HepG2 (cell line): Measurements from ENCODE around the gene SYNPR. TPM values are rescaled to one million over a fixed set of nuclear protein-coding genes. Genes with fewer than 3 reads are reported as not detected.

Experiments used
- ATAC-seq: fragments of 200-7000 bp; cut with Tn5 transposase; 3 replicates; pipeline ENCODE4 v1.9.1; 2020; ENCODE audit warnings: mild to moderate bottlenecking, moderate library complexity
- BruUV-seq: library from RNA; stranded (reverse); fragments of 400-500 nt; replicated peaks from 2 replicates; lab custom pipeline; 2021; lab: Mats Ljungman, UMichigan
- CTCF ChIA-PET: fragments of 300-600 bp; formaldehyde crosslinking; extraction: SDS; loops from one replicate; lab custom pipeline; 2021; ENCODE audit warnings: low total read pairs, inconsistent platforms, low intra/inter-chr PET ratio; lab: Yijun Ruan, JAX
- POLR2A ChIA-PET: fragments of 350-600 bp; sonication (Branson Sonifier 250); formaldehyde crosslinking; loops from one replicate; lab custom pipeline; 2020; ENCODE audit warnings: antibody characterized with exemption, inconsistent platforms; lab: Yijun Ruan, JAX
- DNase-seq: peaks from one replicate; pipeline ENCODE4 v3.0.0-alpha.2; 2015; ENCODE audit warnings: low spot score
- FAIRE-seq: peaks from 3 replicates; lab custom pipeline; 2011; peaks lifted over from hg19 to GRCh38; lab: Jason Lieb, UNC
- H2AFZ ChIP-seq: one replicate; pipeline ENCODE4 v1.6.1; 2011; ENCODE audit warnings: low read length, inconsistent platforms
- H3K27ac ChIP-seq: fragments of 300-600 bp; 3 replicates; pipeline ENCODE4 v1.8.0; 2011; ENCODE audit warnings: mixed run types, mild to moderate bottlenecking, mixed read lengths, low read length, inconsistent platforms; ENCODE audit not compliant: insufficient read depth; ENCODE audit errors: extremely low read length
- H3K27me3 ChIP-seq, 2 experiments: fragments of 200-600 bp in 1 of 2; 2 replicates in 1 of 2; 3 replicates in 1 of 2; pipeline versions ENCODE4 v1.6.0 to v1.8.0; 2011; ENCODE audit warnings: low read length in 2 of 2, mild to moderate bottlenecking in 2 of 2, moderate library complexity in 2 of 2, inconsistent platforms in 1 of 2; ENCODE audit not compliant: insufficient read depth in 2 of 2, control insufficient read depth in 1 of 2
- H3K36me3 ChIP-seq, 2 experiments: fragments of 200-600 bp in 1 of 2; replicated peaks in 1 of 2; 2 replicates in 1 of 2; 3 replicates in 1 of 2; pipeline versions ENCODE4 v1.5.1 to v1.8.0; 2011; ENCODE audit warnings: low read length in 2 of 2, inconsistent platforms in 1 of 2; ENCODE audit not compliant: insufficient read depth in 2 of 2, control insufficient read depth in 1 of 2
- H3K4me1 ChIP-seq: 2 replicates; pipeline ENCODE4 v1.5.1; 2012; ENCODE audit warnings: low read length, inconsistent platforms; ENCODE audit not compliant: insufficient read depth
- H3K4me2 ChIP-seq: 2 replicates; pipeline ENCODE4 v1.6.0; 2011; ENCODE audit warnings: low read depth, low read length, inconsistent platforms
- H3K4me3 ChIP-seq, 3 experiments: fragments of 200-600 bp in 1 of 3; sonication (generic), shearing (Covaris generic) in 1 of 3; replicated peaks in 1 of 3; 2 replicates each; pipeline ENCODE4 v1.5.1; 2011 to 2016; ENCODE audit warnings: low read length in 3 of 3, inconsistent platforms in 2 of 3, low read depth in 2 of 3, mild to moderate bottlenecking in 2 of 3, control low read depth in 1 of 3, mixed read lengths in 1 of 3; ENCODE audit not compliant: insufficient read depth in 1 of 3
- H3K79me2 ChIP-seq: one replicate; pipeline ENCODE4 v1.6.1; 2011; ENCODE audit warnings: low read length, inconsistent platforms; ENCODE audit not compliant: insufficient read depth
- H3K9ac ChIP-seq: 2 replicates; pipeline ENCODE4 v1.6.0; 2011; ENCODE audit warnings: mild to moderate bottlenecking, low read depth, low read length, inconsistent platforms; ENCODE audit not compliant: insufficient read depth
- H3K9me3 ChIP-seq: 2 replicates; pipeline ENCODE4 v1.5.1; 2012; ENCODE audit warnings: mild to moderate bottlenecking, low read length
- H4K20me1 ChIP-seq: 2 replicates; pipeline ENCODE4 v1.6.0; 2011; ENCODE audit warnings: inconsistent platforms, mild to moderate bottlenecking, low read length, moderate library complexity; ENCODE audit not compliant: insufficient read depth
- ATRX ChIP-seq: sonication (generic); formaldehyde crosslinking; IDR thresholded peaks from 2 replicates; pipeline ENCODE4 v1.4.0; 2020; ENCODE audit warnings: missing genetic modification reagents, borderline replicate concordance
- CTCF ChIP-seq: sonication (generic); formaldehyde crosslinking; IDR thresholded peaks from 2 replicates; pipeline ENCODE4 v1.5.0; 2020; ENCODE audit warnings: mild to moderate bottlenecking, missing genetic modification reagents, moderate library complexity
- FOXP1 ChIP-seq, 2 experiments: fragments of 450-650 bp in 1 of 2; IDR thresholded peaks; 2 replicates each; pipeline ENCODE4 v1.6.1; 2017 to 2018; ENCODE audit warnings: antibody characterized with exemption in 1 of 2
- KLF13 ChIP-seq: sonication (generic); formaldehyde crosslinking; IDR thresholded peaks from 2 replicates; pipeline ENCODE4 v1.4.0; 2020; ENCODE audit warnings: mild to moderate bottlenecking, missing genetic modification reagents
- NR3C1 ChIP-seq: sonication (generic); formaldehyde crosslinking; IDR thresholded peaks from 2 replicates; pipeline ENCODE4 v1.4.0; 2020; ENCODE audit warnings: missing genetic modification reagents
- PCBP1 ChIP-seq: fragments of 200-400 bp; formaldehyde crosslinking; IDR thresholded peaks from 2 replicates; pipeline ENCODE4 v1.6.1; 2017; ENCODE audit warnings: mild to moderate bottlenecking, low read depth, low read length, borderline replicate concordance
- RARA ChIP-seq: IDR thresholded peaks from 2 replicates; pipeline ENCODE4 v1.6.1; 2016; ENCODE audit warnings: missing genetic modification reagents, missing compliant biosample characterization
- SALL2 ChIP-seq: sonication (generic); formaldehyde crosslinking; IDR thresholded peaks from 2 replicates; pipeline ENCODE4 v1.8.1; 2023; ENCODE audit warnings: mild to moderate bottlenecking, missing genetic modification reagents, inconsistent platforms
- SRSF9 ChIP-seq: fragments of 200-400 bp; formaldehyde crosslinking; IDR thresholded peaks from 2 replicates; pipeline ENCODE4 v1.6.1; 2018; ENCODE audit warnings: borderline replicate concordance, mild to moderate bottlenecking, low read depth, low read length; ENCODE audit not compliant: insufficient read depth, poor library complexity, severe bottlenecking
- ZNF564 ChIP-seq: sonication (generic); formaldehyde crosslinking; IDR thresholded peaks from 2 replicates; pipeline ENCODE4 v1.8.1; 2023; ENCODE audit warnings: mild to moderate bottlenecking, missing genetic modification reagents
- ZSCAN20 ChIP-seq: sonication (generic); formaldehyde crosslinking; IDR thresholded peaks from 2 replicates; pipeline ENCODE4 v1.4.0; 2020; ENCODE audit warnings: missing genetic modification reagents, mild to moderate bottlenecking, borderline replicate concordance
- WGBS: methylation state at CpG from one replicate; pipeline ENCODE4 v1.1.6; 2017; ENCODE audit warnings: low lambda C conversion rate; 5-methylcytosine and 5-hydroxymethylcytosine counted together
- in situ Hi-C: cut with HindIII; loops from 2 replicates; pipeline ENCODE4 v1.10.0; 2017; ENCODE audit warnings: low pct_unique_long_range_greater_than_20kb; ENCODE audit not compliant: extremely low pct_ligation_motif_present
- intact Hi-C: fragments of 100-400 bp; cut with micrococcal nuclease; formaldehyde crosslinking; loops from one replicate; pipeline ENCODE4 v1.10.0; 2022; ENCODE audit not compliant: unreplicated experiment
- polyA plus RNA-seq, 8 experiments: library from polyadenylated mRNA; depleted of rRNA in 3 of 8; stranded (reverse) in 7 of 8; unstranded in 1 of 8; fragments of >200 nt; fragmentation: Illumina TruSeq in 4 of 8; extraction: Trizol in 4 of 8; gene quantifications; 2 replicates each; pipeline versions ENCODE4 v1.2.1 to v1.2.3, GENCODE V29; 2011 to 2016; ENCODE audit warnings: low read depth in 4 of 8, missing spikeins in 1 of 8, mixed read lengths in 1 of 8; ENCODE audit not compliant: insufficient read depth in 1 of 8
- total RNA-seq, 5 experiments: library from RNA; depleted of rRNA; stranded (reverse); fragments of >200 nt; fragmentation: Illumina TruSeq; extraction: Trizol; gene quantifications; 2 replicates each; pipeline ENCODE4 v1.2.3, GENCODE V29; 2016; ENCODE audit warnings: low read depth in 1 of 5

SYNPR gene
- total and polyA plus RNA-seq, 2 of the 13 experiments (the other 11 are each of a cell fraction or from before 2014, with no cell fraction given): 0.04 TPM; not detected in 1

- in situ Hi-C loops (no loop called here), intact Hi-C loops (no loop called here)
- Histone ChIP-seq H3K9me3 (no peaks in the 10 kb centered on the region), H3K36me3 (no peaks in the 10 kb centered on the region), H3K4me1 (no peaks in the 10 kb centered on the region), H3K27ac (no peak overlapping the region), H3K9ac (no peak overlapping the region), H2AFZ (no peak overlapping the region), H3K79me2 (no peaks in the 10 kb centered on the region), H4K20me1 (no peaks in the 10 kb centered on the region), H3K4me3 (no peak overlapping the region), H3K27me3 (no peaks in the 10 kb centered on the region), H3K4me2 (no peak overlapping the region)
- no TSS peak for BruUV-seq
- ATAC-seq: no peak
- ChIA-PET POLR2A (no interaction called here), CTCF (no interaction called here)
- no peak for DNase-seq
- TF ChIP-seq PCBP1: no peak
- TF ChIP-seq NR3C1 (CRISPR knock-in tag): no peak
- FAIRE-seq: no peak
Measured at GRCh38 chr3:63563572-63563971, 285.5 kb downstream of the SYNPR start.

- in situ Hi-C loops: no loop called here
- ChIA-PET CTCF (no interaction called here), POLR2A (no interaction called here)
- 6% methylated on average over 6 of the region's 6 CpGs for WGBS
- H3K4me3 ChIP-seq: no peak overlapping the region
- intact Hi-C loops: no loop called here
- no peak overlapping the region for H2AFZ ChIP-seq
- FAIRE-seq: no peak
- no TSS peak for BruUV-seq
- H3K9me3 ChIP-seq: no peaks in the 10 kb centered on the region
- H3K27ac ChIP-seq: no peak overlapping the region
- TF ChIP-seq ZSCAN20 (CRISPR knock-in tag): no peak
- TF ChIP-seq CTCF: 0 out of 2 replicates have a peak, but pooled peaks have one; percentile 11
- no peak for TF ChIP-seq SALL2 (CRISPR knock-in tag)
- TF ChIP-seq ATRX (CRISPR knock-in tag): no peak
- no peak for TF ChIP-seq SRSF9
- 0 out of 2 replicates have a peak, but pooled peaks have one; percentile 49 for TF ChIP-seq ZNF564 (CRISPR knock-in tag)
- TF ChIP-seq FOXP1 (IDR thresholded peaks at IDR 0.05): no peak
- no peak for TF ChIP-seq FOXP1 (CRISPR knock-in tag; IDR thresholded peaks at IDR 0.05)
- no peak for TF ChIP-seq KLF13
- TF ChIP-seq RARA (CRISPR knock-in tag): no peak
- TF ChIP-seq, all 625 proteins: peak for 2
- DNase-seq (no peak), ATAC-seq (no peak)
- no peaks in the 10 kb centered on the region for H3K36me3 ChIP-seq
- H3K4me2 ChIP-seq: no peak overlapping the region
- H3K79me2 ChIP-seq: no peaks in the 10 kb centered on the region
- H4K20me1 ChIP-seq: no peaks in the 10 kb centered on the region
- H3K4me1 ChIP-seq: no peaks in the 10 kb centered on the region
- H3K27me3 ChIP-seq: no peaks in the 10 kb centered on the region
- H3K9ac ChIP-seq: no peak overlapping the region
Measured at GRCh38 chr3:63565220-63565619, 287.1 kb downstream of the SYNPR start.
